AG20443 (cell line): ENCODE results near the gene ESRRA.

ENCODE experiments used
- DNase-seq: peaks from one replicate; pipeline ENCODE4 v3.0.0; 2012; ENCODE audit warnings: low spot score, mixed read lengths

ESRRA gene

GRCh38 chr11:64305075-64305690 lies at the start of gene ESRRA:
ESRRA (plus strand) TSS chr11:64305524; CDS start chr11:64307180, 1,656 bp downstream.
- DNase-seq: peak; percentile 100

- no peak for DNase-seq
Observed at GRCh38 chr11:64256300-64256699, 49.0 kb upstream of the ESRRA start.

GRCh38 chr11:64258356-64258755 lies 47.0 kb upstream of the ESRRA start:
- no peak for DNase-seq

- DNase-seq: no peak
Observed at GRCh38 chr11:64258946-64259532, 46.3 kb upstream of the ESRRA start.

GRCh38 chr11:64259533-64260067 lies 45.7 kb upstream of the ESRRA start:
- no peak for DNase-seq

- DNase-seq: no peak
Observed at GRCh38 chr11:64260147-64260708, 45.1 kb upstream of the ESRRA start.

- no peak for DNase-seq
Observed at GRCh38 chr11:64261556-64262080, 43.7 kb upstream of the ESRRA start.

- DNase-seq: no peak
Observed at GRCh38 chr11:64262271-64263002, 42.9 kb upstream of the ESRRA start.

- DNase-seq: no peak
Observed at GRCh38 chr11:64263021-64263946, 42.0 kb upstream of the ESRRA start.

GRCh38 chr11:64263947-64264317 lies 41.4 kb upstream of the ESRRA start:
- no peak for DNase-seq

GRCh38 chr11:64264371-64264852 lies 40.9 kb upstream of the ESRRA start:
- no peak for DNase-seq

- no peak for DNase-seq
Observed at GRCh38 chr11:64265176-64266160, 39.9 kb upstream of the ESRRA start.

GRCh38 chr11:64266339-64266738 lies 39.0 kb upstream of the ESRRA start:
- DNase-seq: no peak

GRCh38 chr11:64267207-64267945 lies 37.9 kb upstream of the ESRRA start:
- DNase-seq: no peak

- DNase-seq: peak; percentile 29
Observed at GRCh38 chr11:64268025-64268892, 37.1 kb upstream of the ESRRA start.

- peak; percentile 28 for DNase-seq
Observed at GRCh38 chr11:64268893-64269539, 36.3 kb upstream of the ESRRA start.

GRCh38 chr11:64269540-64270220 lies 35.6 kb upstream of the ESRRA start:
- DNase-seq: peak; percentile 92
